ENCODE results near the gene ADCY7. TPM values are rescaled to one million over a fixed set of nuclear protein-coding genes. Genes with fewer than 3 reads are reported as not detected.

The ADCY7 gene
- total RNA-seq, 1 experiment from 2014 or later, result 5.5 TPM

GRCh38 chr16:50227120-50227519, 39.2 kb upstream of the ADCY7 start:
- H3K4me1 ChIP-seq (ENCODE audit: insufficient read depth, low read length, poor library complexity, severe bottlenecking), result no peaks in the 10 kb centered on the region
- no peaks in the 10 kb centered on the region for H3K9me3 ChIP-seq (ENCODE audit: low read depth, low read length, poor library complexity, severe bottlenecking)
- no peak for DNase-seq (ENCODE audit: low spot score)
- CTCF ChIA-PET, result no interaction called here
- intact Hi-C loops (cut with micrococcal nuclease; ENCODE audit: unreplicated experiment), result no loop called here
- no peak overlapping the region for H3K4me3 ChIP-seq (ENCODE audit: low read depth, low read length, poor library complexity, severe bottlenecking)
- no TSS peak for BruUV-seq (replicated peaks)
- peaks cover 41% of the 10 kb centered on the region for H3K36me3 ChIP-seq (ENCODE audit: insufficient read depth, low read length, poor library complexity, severe bottlenecking)
- H3K27me3 ChIP-seq (replicated peaks; ENCODE audit: insufficient read depth, low read depth, low read length, poor library complexity), result no peaks in the 10 kb centered on the region
- no peak overlapping the region for H3K27ac ChIP-seq (ENCODE audit: low read depth, low read length, poor library complexity, severe bottlenecking)
- TF ChIP-seq EZH2 (IDR thresholded peaks at IDR 0.05; ENCODE audit: borderline replicate concordance, low read depth, low read length, poor library complexity, severe bottlenecking) (no peak), CTCF (conservative IDR thresholded peaks at IDR 0.05; ENCODE audit: low read depth, low read length) (no peak)
- POLR2A ChIA-PET (ENCODE audit: low non-redundant PET), result interaction anchor here (0.6 kb wide), 1 partner anchor 432 kb away, joined by 3 read pairs; no protein-coding TSS in a partner anchor

- ChIA-PET CTCF (no interaction called here), POLR2A (ENCODE audit: low non-redundant PET) (interaction anchor here (0.6 kb wide), 1 partner anchor 433 kb away, joined by 3 read pairs; no protein-coding TSS in a partner anchor)
- H3K4me1 ChIP-seq (ENCODE audit: insufficient read depth, low read length, poor library complexity, severe bottlenecking), result no peaks in the 10 kb centered on the region
- H3K27me3 ChIP-seq (replicated peaks; ENCODE audit: insufficient read depth, low read depth, low read length, poor library complexity), result no peaks in the 10 kb centered on the region
- H3K9me3 ChIP-seq (ENCODE audit: low read depth, low read length, poor library complexity, severe bottlenecking), result no peaks in the 10 kb centered on the region
- intact Hi-C loops (cut with micrococcal nuclease; ENCODE audit: unreplicated experiment), result no loop called here
- no peak overlapping the region for H3K27ac ChIP-seq (ENCODE audit: low read depth, low read length, poor library complexity, severe bottlenecking)
- no peak for DNase-seq (ENCODE audit: low spot score)
- no peak overlapping the region for H3K4me3 ChIP-seq (ENCODE audit: low read depth, low read length, poor library complexity, severe bottlenecking)
- H3K36me3 ChIP-seq (ENCODE audit: insufficient read depth, low read length, poor library complexity, severe bottlenecking), result peaks cover 37% of the 10 kb centered on the region
- no peak for TF ChIP-seq EZH2 (IDR thresholded peaks at IDR 0.05; ENCODE audit: borderline replicate concordance, low read depth, low read length, poor library complexity, severe bottlenecking)
- TF ChIP-seq CTCF (conservative IDR thresholded peaks at IDR 0.05; ENCODE audit: low read depth, low read length), result no peak
- BruUV-seq (replicated peaks), result no TSS peak
Observed at GRCh38 chr16:50227665-50228064, 38.7 kb upstream of the ADCY7 start.

- peaks cover 37% of the 10 kb centered on the region for H3K36me3 ChIP-seq (ENCODE audit: insufficient read depth, low read length, poor library complexity, severe bottlenecking)
- no TSS peak for BruUV-seq (replicated peaks)
Observed at GRCh38 chr16:50228364-50228868, 37.9 kb upstream of the ADCY7 start.

More at GRCh38 chr16:50228364-50228868, 37.9 kb upstream of the ADCY7 start:
- no peak for DNase-seq (ENCODE audit: low spot score)
- Histone ChIP-seq H3K27me3 (replicated peaks; ENCODE audit: insufficient read depth, low read depth, low read length, poor library complexity) (no peaks in the 10 kb centered on the region), H3K4me1 (ENCODE audit: insufficient read depth, low read length, poor library complexity, severe bottlenecking) (no peaks in the 10 kb centered on the region), H3K27ac (ENCODE audit: low read depth, low read length, poor library complexity, severe bottlenecking) (no peak overlapping the region), H3K9me3 (ENCODE audit: low read depth, low read length, poor library complexity, severe bottlenecking) (no peaks in the 10 kb centered on the region), H3K4me3 (ENCODE audit: low read depth, low read length, poor library complexity, severe bottlenecking) (no peak overlapping the region)
- ChIA-PET CTCF (interaction anchor here (0.6 to 0.7 kb wide), 2 partner anchors 43 to 83 kb away, joined by 3 read pairs; no protein-coding TSS in a partner anchor), POLR2A (ENCODE audit: low non-redundant PET) (no interaction called here)
- TF ChIP-seq CTCF (conservative IDR thresholded peaks at IDR 0.05; ENCODE audit: low read depth, low read length) (no peak), EZH2 (IDR thresholded peaks at IDR 0.05; ENCODE audit: borderline replicate concordance, low read depth, low read length, poor library complexity, severe bottlenecking) (no peak)
- intact Hi-C loops (cut with micrococcal nuclease; ENCODE audit: unreplicated experiment), result no loop called here
